Activated CD4-positive, alpha-beta T cell treated with anti-CD3 and anti-CD28 coated beads, Interleukin-2, amount 10 ng/mL, durations not matched to agents 7 days and 5 days (primary cell): ENCODE data around the gene GCGR. TPM values are rescaled to one million over a fixed set of nuclear protein-coding genes. Genes with fewer than 3 reads are reported as not detected.

ENCODE experiments used
- CTCF ChIA-PET: fragments of 350-600 bp; sonication (Branson Sonifier 250); formaldehyde crosslinking; loops from one replicate; lab custom pipeline; 2021; ENCODE audit warnings: antibody characterized with exemption; lab: Charles Lee
- POLR2A ChIA-PET: fragments of 350-600 bp; sonication (Branson Sonifier 250); formaldehyde crosslinking; loops from one replicate; lab custom pipeline; 2021; ENCODE audit warnings: antibody characterized with exemption; lab: Charles Lee
- DNase-seq: peaks from one replicate; pipeline ENCODE4 v3.0.0-alpha.2; 2020
- H3K27ac Mint-ChIP-seq: one replicate; pipeline ENCODE4 v1.8.0; 2021; ENCODE audit warnings: mild to moderate bottlenecking, moderate library complexity, mixed read lengths
- H3K27me3 Mint-ChIP-seq: one replicate; pipeline ENCODE4 v1.8.0; 2021; ENCODE audit warnings: mixed read lengths
- H3K36me3 Mint-ChIP-seq: one replicate; pipeline ENCODE4 v1.8.0; 2021; ENCODE audit warnings: low read depth, mixed read lengths
- H3K4me1 Mint-ChIP-seq: one replicate; pipeline ENCODE4 v1.8.0; 2021; ENCODE audit warnings: mixed read lengths
- H3K4me3 Mint-ChIP-seq: one replicate; pipeline ENCODE4 v1.8.0; 2021; ENCODE audit warnings: mild to moderate bottlenecking, moderate library complexity, mixed read lengths
- H3K9me3 Mint-ChIP-seq: one replicate; pipeline ENCODE4 v1.8.0; 2021; ENCODE audit warnings: mixed read lengths
- total RNA-seq, 2 experiments: library from RNA; stranded (reverse); gene quantifications; one replicate each; pipeline ENCODE4 v1.2.3, GENCODE V29; 2021

The GCGR gene
- total RNA-seq, 2 experiments from 2014 or later = not detected

DNA sequence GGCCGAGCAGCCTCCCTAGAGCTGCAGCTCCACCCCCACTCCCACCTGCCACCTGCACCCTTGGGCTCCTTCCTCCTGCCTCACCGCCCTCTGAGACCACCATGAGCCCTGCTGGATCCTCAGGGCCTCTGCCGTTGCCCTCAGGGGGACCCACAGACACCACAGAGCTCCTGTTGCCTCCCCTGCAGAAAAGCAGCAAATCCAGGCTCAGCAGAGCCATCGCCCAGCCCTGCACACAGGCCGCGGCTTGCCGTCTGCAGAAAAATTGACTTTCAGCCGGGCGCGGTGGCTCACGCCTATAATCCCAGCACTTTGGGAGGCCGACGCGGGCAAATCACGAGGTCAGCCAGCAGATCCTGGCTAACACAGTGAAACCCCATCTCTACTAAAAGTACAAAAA lies 37.9 kb downstream of the GCGR start:
- Mint-ChIP-seq H3K36me3 (peaks cover 22% of the 10 kb centered on the region), H3K4me1 (no peaks in the 10 kb centered on the region), H3K9me3 (no peaks in the 10 kb centered on the region), H3K27me3 (no peaks in the 10 kb centered on the region), H3K27ac (no peak overlapping the region), H3K4me3 (no peak overlapping the region)
- ChIA-PET CTCF (no interaction called here), POLR2A (no interaction called here)
- DNase-seq = no peak

DNA sequence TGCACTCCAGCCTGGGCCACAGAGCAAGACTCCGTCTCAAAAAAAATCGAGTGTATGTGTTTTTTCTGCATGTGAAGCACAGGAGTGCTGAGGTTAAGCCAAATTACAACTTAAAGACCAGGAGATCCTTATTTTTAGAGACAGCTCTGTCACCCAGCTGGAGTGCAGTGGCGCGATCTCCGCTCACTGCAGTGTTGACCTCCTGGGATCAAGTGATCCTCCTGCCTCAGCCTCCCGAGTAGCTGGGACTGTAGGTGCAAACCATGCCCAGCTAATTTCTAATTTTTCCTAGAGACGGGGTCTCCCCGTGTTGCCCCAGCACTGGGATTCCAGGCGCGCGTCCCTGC lies 38.4 kb downstream of the GCGR start:
- H3K27me3 Mint-ChIP-seq = no peaks in the 10 kb centered on the region
- ChIA-PET POLR2A (no interaction called here), CTCF (interaction anchor here (1.0 kb wide), 1 partner anchor 12 kb away, joined by 3 read pairs; no protein-coding TSS in a partner anchor)

DNA sequence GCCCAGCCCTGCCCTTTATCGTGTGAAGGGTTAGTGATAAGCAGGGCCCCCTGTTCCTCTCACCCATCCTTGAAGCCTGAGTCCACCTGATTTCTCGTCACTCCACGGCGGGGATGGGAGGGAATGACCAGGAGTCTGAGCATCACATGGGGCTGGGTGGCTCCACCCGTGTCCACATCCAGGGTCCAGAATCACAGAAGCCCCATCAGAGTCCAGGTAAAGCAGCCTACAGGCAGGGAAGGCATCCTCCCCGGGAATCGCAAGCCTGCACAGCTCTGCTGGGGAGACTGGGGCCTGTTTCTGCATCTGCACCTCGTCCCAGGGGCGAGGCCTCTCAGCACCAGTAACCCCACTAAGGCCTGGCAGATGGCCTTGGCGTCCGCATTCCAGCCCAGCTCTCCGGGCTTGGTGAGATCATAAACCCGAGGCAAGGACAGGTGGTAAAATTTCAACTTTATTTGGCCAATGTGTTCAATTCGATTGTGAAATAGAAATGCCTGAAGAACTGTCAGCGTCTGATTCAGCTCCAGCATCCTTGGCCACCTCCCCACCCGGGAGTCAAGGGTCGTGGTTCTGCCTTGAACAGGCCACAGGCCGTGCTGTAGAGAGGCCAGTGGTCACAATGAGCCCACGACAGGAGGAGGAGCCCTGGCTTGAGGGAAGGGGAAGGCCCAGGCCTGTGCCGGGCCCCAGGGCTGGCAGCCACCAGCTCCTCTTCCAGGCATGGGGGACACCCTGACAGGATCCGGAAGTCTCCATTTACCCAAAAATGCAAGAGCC lies 39.0 kb downstream of the GCGR start:
- DNase-seq = no peak
- H3K4me3 Mint-ChIP-seq = no peak overlapping the region
- ChIA-PET CTCF (interaction anchor here (1.0 kb wide), 1 partner anchor 12 kb away, joined by 3 read pairs; no protein-coding TSS in a partner anchor), POLR2A (no interaction called here)
- H3K36me3 Mint-ChIP-seq = peaks cover 22% of the 10 kb centered on the region
- no peaks in the 10 kb centered on the region for H3K27me3 Mint-ChIP-seq
- no peak overlapping the region for H3K27ac Mint-ChIP-seq
- no peaks in the 10 kb centered on the region for H3K4me1 Mint-ChIP-seq
- no peaks in the 10 kb centered on the region for H3K9me3 Mint-ChIP-seq

More for the DNA sequence above, 38.4 kb downstream of the GCGR start:
- H3K4me3 Mint-ChIP-seq = no peak overlapping the region
- no peak for DNase-seq
- peak overlapping the region; percentile 41 for H3K27ac Mint-ChIP-seq
- no peaks in the 10 kb centered on the region for H3K9me3 Mint-ChIP-seq
- H3K4me1 Mint-ChIP-seq = no peaks in the 10 kb centered on the region
- H3K36me3 Mint-ChIP-seq = peaks cover 22% of the 10 kb centered on the region

- H3K27me3 Mint-ChIP-seq = no peaks in the 10 kb centered on the region
- ChIA-PET CTCF (no interaction called here), POLR2A (no interaction called here)
- H3K9me3 Mint-ChIP-seq = no peaks in the 10 kb centered on the region
- H3K27ac Mint-ChIP-seq = peak overlapping the region; percentile 5
- peaks cover 24% of the 10 kb centered on the region for H3K36me3 Mint-ChIP-seq
- H3K4me3 Mint-ChIP-seq = no peak overlapping the region
- H3K4me1 Mint-ChIP-seq = no peaks in the 10 kb centered on the region
- DNase-seq = no peak
These were observed 39.9 kb downstream of the GCGR start for GRCh38 chr17:81843713-81844326.

- POLR2A ChIA-PET = no interaction called here
- CTCF ChIA-PET = no interaction called here
- no peaks in the 10 kb centered on the region for H3K9me3 Mint-ChIP-seq
These were observed 40.4 kb downstream of the GCGR start for GRCh38 chr17:81844327-81844851.

GRCh38 chr17:81844887-81845286 lies 40.9 kb downstream of the GCGR start:
- Mint-ChIP-seq H3K4me1 (no peaks in the 10 kb centered on the region), H3K36me3 (peaks cover 24% of the 10 kb centered on the region), H3K9me3 (no peaks in the 10 kb centered on the region), H3K27ac (peak overlapping the region; percentile 73), H3K27me3 (no peaks in the 10 kb centered on the region), H3K4me3 (no peak overlapping the region)
- CTCF ChIA-PET = no interaction called here
- DNase-seq = no peak
- POLR2A ChIA-PET = no interaction called here

More at GRCh38 chr17:81844327-81844851, 40.4 kb downstream of the GCGR start:
- DNase-seq = no peak
- H3K27me3 Mint-ChIP-seq = no peaks in the 10 kb centered on the region
- H3K27ac Mint-ChIP-seq = peak overlapping the region; percentile 73
- no peaks in the 10 kb centered on the region for H3K4me1 Mint-ChIP-seq
- no peak overlapping the region for H3K4me3 Mint-ChIP-seq
- peaks cover 24% of the 10 kb centered on the region for H3K36me3 Mint-ChIP-seq

- no peak overlapping the region for H3K27ac Mint-ChIP-seq
- H3K4me3 Mint-ChIP-seq = no peak overlapping the region
- ChIA-PET CTCF (no interaction called here), POLR2A (no interaction called here)
- H3K9me3 Mint-ChIP-seq = no peaks in the 10 kb centered on the region
- no peaks in the 10 kb centered on the region for H3K4me1 Mint-ChIP-seq
- no peak for DNase-seq
- no peaks in the 10 kb centered on the region for H3K27me3 Mint-ChIP-seq
- peaks cover 24% of the 10 kb centered on the region for H3K36me3 Mint-ChIP-seq
These were observed 41.4 kb downstream of the GCGR start for GRCh38 chr17:81845361-81845760.

DNA sequence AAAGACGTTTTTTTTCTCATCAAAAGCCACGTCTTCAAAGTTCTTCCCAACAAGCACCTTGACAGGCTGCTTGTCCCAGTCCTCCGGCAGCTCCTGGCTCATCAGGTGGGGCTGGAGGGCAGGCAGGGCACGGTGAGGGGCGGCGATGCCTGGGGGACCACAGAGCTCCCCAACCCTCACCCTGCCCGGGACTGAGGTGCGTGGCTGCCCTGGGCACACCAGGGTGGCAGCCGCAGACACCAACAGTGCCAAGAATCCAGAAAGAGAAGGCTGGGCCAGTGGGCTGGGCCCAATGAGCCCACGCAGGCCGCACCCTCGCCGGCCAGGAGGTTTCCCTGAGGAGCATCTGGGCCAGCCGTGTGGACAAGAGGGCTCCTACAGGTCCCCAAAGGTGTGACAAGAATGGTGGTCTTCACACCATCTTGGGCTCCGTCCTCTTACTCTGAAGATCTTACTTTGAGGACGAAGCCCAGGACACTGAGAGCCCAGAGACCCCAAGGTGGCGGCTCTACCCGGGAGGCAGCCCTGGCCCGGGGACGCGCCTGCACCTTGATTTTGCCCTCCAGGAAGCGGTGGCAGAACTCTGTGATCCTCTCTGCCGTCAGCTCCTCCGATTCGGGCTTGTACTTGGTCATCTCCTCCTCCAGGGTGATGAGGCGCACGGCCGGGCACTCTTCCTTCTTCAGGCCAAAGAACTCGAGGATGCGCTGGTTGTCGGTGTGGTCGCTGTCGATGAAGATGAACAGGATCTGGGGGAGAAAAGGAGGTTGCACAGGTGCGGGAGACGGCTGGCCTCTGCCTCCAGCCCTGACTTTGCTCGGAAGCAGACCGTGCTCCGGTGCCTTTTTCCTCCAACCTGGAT lies 42.2 kb downstream of the GCGR start:
- H3K4me3 Mint-ChIP-seq = no peak overlapping the region
- H3K9me3 Mint-ChIP-seq = no peaks in the 10 kb centered on the region
- no peaks in the 10 kb centered on the region for H3K27me3 Mint-ChIP-seq
- ChIA-PET POLR2A (no interaction called here), CTCF (no interaction called here)
- H3K36me3 Mint-ChIP-seq = peaks cover 26% of the 10 kb centered on the region
- no peak overlapping the region for H3K27ac Mint-ChIP-seq
- no peak for DNase-seq
- H3K4me1 Mint-ChIP-seq = no peaks in the 10 kb centered on the region

GRCh38 chr17:81846743-81847689 lies 43.1 kb downstream of the GCGR start:
- no peak overlapping the region for H3K4me3 Mint-ChIP-seq
- no peaks in the 10 kb centered on the region for H3K9me3 Mint-ChIP-seq
- peaks cover 35% of the 10 kb centered on the region for H3K36me3 Mint-ChIP-seq
- ChIA-PET CTCF (no interaction called here), POLR2A (no interaction called here)
- no peaks in the 10 kb centered on the region for H3K4me1 Mint-ChIP-seq
- no peak for DNase-seq
- H3K27ac Mint-ChIP-seq = no peak overlapping the region
- H3K27me3 Mint-ChIP-seq = no peaks in the 10 kb centered on the region

GRCh38 chr17:81849457-81849856 lies 45.5 kb downstream of the GCGR start:
- Mint-ChIP-seq H3K9me3 (no peaks in the 10 kb centered on the region), H3K4me1 (no peaks in the 10 kb centered on the region), H3K4me3 (no peak overlapping the region), H3K36me3 (peaks cover 39% of the 10 kb centered on the region), H3K27ac (no peak overlapping the region), H3K27me3 (no peaks in the 10 kb centered on the region)
- ChIA-PET POLR2A (no interaction called here), CTCF (interaction anchor here (0.7 kb wide), 1 partner anchor 12 kb away, joined by 3 read pairs; no protein-coding TSS in a partner anchor)
- no peak for DNase-seq

DNA sequence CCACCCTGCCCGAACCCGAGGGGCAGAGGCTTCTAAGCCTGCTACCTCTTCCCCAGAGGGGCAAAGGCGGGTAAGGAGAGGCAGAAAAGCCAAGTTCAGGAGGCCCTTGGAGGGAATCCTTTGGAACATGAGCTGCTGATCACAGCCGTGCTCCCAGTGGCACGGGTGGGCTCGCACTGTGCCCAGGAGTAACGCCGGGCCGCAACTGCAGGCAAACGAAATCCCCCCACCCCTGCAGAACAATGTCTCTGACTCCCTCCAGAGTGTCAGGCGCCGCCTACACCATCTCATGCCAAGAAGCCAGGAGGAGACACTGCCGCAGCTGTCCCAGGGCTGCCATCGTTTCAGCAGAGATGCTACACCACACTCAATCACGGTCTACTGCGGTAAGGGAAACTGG lies 47.5 kb downstream of the GCGR start:
- peaks cover 41% of the 10 kb centered on the region for H3K36me3 Mint-ChIP-seq
- H3K4me1 Mint-ChIP-seq = peaks cover 5% of the 10 kb centered on the region

DNA sequence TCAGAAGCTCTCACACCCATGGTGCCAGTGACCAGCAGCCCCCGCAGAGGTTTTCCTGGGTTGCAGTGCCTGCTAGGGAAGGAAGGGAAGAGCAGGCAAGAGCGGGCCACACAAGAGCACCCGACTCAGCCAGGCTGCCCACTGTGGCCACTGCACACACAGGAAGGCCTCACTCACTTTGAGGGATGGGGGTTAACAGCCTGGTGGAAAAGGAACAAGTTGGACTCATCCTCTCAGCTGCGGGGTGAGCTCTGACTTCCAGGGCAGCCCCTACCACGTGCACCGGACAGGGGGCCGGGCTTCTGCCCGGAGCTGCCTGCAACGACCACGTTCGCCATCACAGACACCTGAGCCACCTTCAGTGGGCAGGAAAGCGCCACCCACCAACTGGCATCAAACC lies 48.3 kb downstream of the GCGR start:
- H3K4me1 Mint-ChIP-seq = peaks cover 6% of the 10 kb centered on the region
- H3K27ac Mint-ChIP-seq = no peak overlapping the region
- CTCF ChIA-PET = no interaction called here
- POLR2A ChIA-PET = no interaction called here
- no peak overlapping the region for H3K4me3 Mint-ChIP-seq
- no peak for DNase-seq
- no peaks in the 10 kb centered on the region for H3K27me3 Mint-ChIP-seq
- no peaks in the 10 kb centered on the region for H3K9me3 Mint-ChIP-seq
- H3K36me3 Mint-ChIP-seq = peaks cover 40% of the 10 kb centered on the region

More for the DNA sequence above, 47.5 kb downstream of the GCGR start:
- CTCF ChIA-PET = no interaction called here
- H3K4me3 Mint-ChIP-seq = no peak overlapping the region
- H3K27me3 Mint-ChIP-seq = no peaks in the 10 kb centered on the region
- DNase-seq = no peak
- no peak overlapping the region for H3K27ac Mint-ChIP-seq
- no peaks in the 10 kb centered on the region for H3K9me3 Mint-ChIP-seq
- POLR2A ChIA-PET = no interaction called here
